ENCODE results near the gene ADAMTS7.
A peak's percentile ranks its signal among the peaks of the same experiment; 100 is the strongest.

The ADAMTS7 gene

GRCh38 chr15:78811124-78811824 is at the start of gene ADAMTS7:
ADAMTS7 (minus strand) TSS chr15:78811464; CDS start chr15:78811220, 244 bp downstream.
- peak; percentile 53 for DNase-seq (ENCODE audit: low read depth)
- TF ChIP-seq CTCF (IDR thresholded peaks at IDR 0.05; ENCODE audit: insufficient read depth, low read depth, low read length, missing control alignments) = peak; percentile 43
- H3K4me3 ChIP-seq (ENCODE audit: low read length) = peak within 1 kb of the TSS; percentile 36

- peak; percentile 56 for TF ChIP-seq CTCF (IDR thresholded peaks at IDR 0.05; ENCODE audit: insufficient read depth, low read depth, low read length, missing control alignments)
- peak overlapping the region; percentile 54 for H3K4me3 ChIP-seq (ENCODE audit: low read length)
- peak; percentile 78 for DNase-seq (ENCODE audit: low read depth)
Observed at GRCh38 chr15:78859971-78860719, 48.9 kb upstream of the ADAMTS7 start.

GRCh38 chr15:78855746-78856145 is 44.5 kb upstream of the ADAMTS7 start:
- no peak overlapping the region for H3K4me3 ChIP-seq (ENCODE audit: low read length)
- TF ChIP-seq CTCF (IDR thresholded peaks at IDR 0.05; ENCODE audit: insufficient read depth, low read depth, low read length, missing control alignments) = no peak
- peak; percentile 53 for DNase-seq (ENCODE audit: low read depth)

- H3K4me3 ChIP-seq (ENCODE audit: low read length) = no peak overlapping the region
- no peak for TF ChIP-seq CTCF (IDR thresholded peaks at IDR 0.05; ENCODE audit: insufficient read depth, low read depth, low read length, missing control alignments)
- no peak for DNase-seq (ENCODE audit: low read depth)
Observed at GRCh38 chr15:78854833-78855372, 43.6 kb upstream of the ADAMTS7 start.

GRCh38 chr15:78853500-78853899 is 42.2 kb upstream of the ADAMTS7 start:
- no peak overlapping the region for H3K4me3 ChIP-seq (ENCODE audit: low read length)
- DNase-seq (ENCODE audit: low read depth) = no peak
- no peak for TF ChIP-seq CTCF (IDR thresholded peaks at IDR 0.05; ENCODE audit: insufficient read depth, low read depth, low read length, missing control alignments)

GRCh38 chr15:78850941-78851755 is 39.9 kb upstream of the ADAMTS7 start:
- TF ChIP-seq CTCF (IDR thresholded peaks at IDR 0.05; ENCODE audit: insufficient read depth, low read depth, low read length, missing control alignments) = no peak
- no peak for DNase-seq (ENCODE audit: low read depth)

More at GRCh38 chr15:78850941-78851755, 39.9 kb upstream of the ADAMTS7 start:
- no peak overlapping the region for H3K4me3 ChIP-seq (ENCODE audit: low read length)

Data from epithelial cell of esophagus (primary cell).